GM18505 (cell line): ENCODE results near the gene SEL1L2.
"Not testable (repeated sequence)": the region's sequence is repeated elsewhere in the genome, so short reads cannot be mapped to it uniquely, and the experiment has no call there.

ENCODE experiments used
- ATAC-seq: cut with Tn5 transposase; IDR thresholded peaks from one replicate; pipeline ENCODE4 v1.9.1; 2021; ENCODE audit not compliant: unreplicated experiment
- POLR2A ChIP-seq: IDR thresholded peaks from 4 replicates; pipeline ENCODE4 v1.6.1; 2011; ENCODE audit warnings: borderline replicate concordance; ENCODE audit not compliant: insufficient read depth, insufficient read length; ENCODE audit errors: extremely low read depth

Gene SEL1L2, protein sequence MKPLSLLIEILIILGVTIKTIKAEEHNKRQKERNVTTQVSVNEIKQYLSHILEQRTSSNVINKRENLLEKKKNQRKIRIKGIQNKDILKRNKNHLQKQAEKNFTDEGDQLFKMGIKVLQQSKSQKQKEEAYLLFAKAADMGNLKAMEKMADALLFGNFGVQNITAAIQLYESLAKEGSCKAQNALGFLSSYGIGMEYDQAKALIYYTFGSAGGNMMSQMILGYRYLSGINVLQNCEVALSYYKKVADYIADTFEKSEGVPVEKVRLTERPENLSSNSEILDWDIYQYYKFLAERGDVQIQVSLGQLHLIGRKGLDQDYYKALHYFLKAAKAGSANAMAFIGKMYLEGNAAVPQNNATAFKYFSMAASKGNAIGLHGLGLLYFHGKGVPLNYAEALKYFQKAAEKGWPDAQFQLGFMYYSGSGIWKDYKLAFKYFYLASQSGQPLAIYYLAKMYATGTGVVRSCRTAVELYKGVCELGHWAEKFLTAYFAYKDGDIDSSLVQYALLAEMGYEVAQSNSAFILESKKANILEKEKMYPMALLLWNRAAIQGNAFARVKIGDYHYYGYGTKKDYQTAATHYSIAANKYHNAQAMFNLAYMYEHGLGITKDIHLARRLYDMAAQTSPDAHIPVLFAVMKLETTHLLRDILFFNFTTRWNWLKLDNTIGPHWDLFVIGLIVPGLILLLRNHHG

DNA sequence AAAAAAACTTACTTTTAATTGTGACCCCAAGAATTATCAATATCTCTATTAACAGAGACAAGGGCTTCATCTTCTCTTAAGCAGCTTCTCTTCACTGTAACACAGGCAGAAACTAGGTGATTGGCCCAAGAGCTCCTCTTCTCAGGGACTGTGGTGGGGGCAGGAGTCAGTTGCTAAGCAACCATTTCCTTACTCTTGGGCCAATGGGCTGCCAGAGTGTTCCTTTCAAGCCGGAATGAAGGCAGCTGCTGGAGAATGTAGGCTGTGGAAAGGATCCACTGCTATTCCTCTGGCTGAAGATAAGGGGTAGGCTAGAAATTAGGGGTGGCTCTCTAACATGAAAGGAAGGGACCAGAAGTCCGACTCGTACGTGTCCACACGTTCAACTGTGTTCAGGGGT is at the start of gene SEL1L2:
Gene SEL1L2, minus strand, starts transcription at position 150 of the 400 bp plus-strand sequence. Its CDS starts 80 bp downstream, at position 70.
- ATAC-seq = no peak
- TF ChIP-seq POLR2A = no peak

DNA sequence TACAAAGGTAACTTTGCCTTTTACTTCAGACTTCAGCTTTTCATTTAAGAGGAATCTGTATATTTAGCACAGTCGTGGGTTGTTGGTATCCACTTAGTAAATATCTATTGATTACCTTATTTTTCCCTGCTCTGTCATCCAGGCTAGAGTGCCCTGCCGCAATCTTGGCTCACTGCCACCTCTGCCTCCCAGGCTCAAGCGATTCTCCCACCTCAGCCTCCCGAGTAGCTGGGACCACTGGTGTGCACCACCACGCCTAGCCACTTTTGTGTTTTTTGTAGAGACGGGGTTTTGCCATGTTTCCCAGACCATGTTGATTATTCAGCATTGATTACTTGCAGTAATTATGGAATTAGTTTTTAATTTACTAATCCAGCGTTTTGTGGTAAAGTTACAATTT is 46.2 kb upstream of the SEL1L2 start:
- no peak for TF ChIP-seq POLR2A
- no peak for ATAC-seq

DNA sequence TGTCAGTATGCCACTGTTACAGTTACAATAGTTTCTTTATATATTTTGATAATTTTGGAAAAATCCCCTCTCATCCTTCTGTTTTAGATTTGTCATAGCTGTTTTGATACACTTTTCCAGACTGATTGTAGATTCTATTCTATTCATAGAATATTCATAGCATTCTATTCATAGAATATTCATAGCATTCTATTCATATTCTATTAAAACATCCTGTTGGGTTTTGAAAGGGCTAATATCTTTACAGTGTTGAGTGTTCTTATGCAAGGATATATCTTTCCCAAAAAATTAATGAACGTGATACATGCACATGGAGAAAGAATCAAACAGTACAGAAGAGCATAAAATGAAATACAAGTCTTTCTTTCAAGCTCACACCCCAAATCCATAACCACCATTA is 42.9 kb upstream of the SEL1L2 start:
- no peak for TF ChIP-seq POLR2A
- no peak for ATAC-seq

DNA sequence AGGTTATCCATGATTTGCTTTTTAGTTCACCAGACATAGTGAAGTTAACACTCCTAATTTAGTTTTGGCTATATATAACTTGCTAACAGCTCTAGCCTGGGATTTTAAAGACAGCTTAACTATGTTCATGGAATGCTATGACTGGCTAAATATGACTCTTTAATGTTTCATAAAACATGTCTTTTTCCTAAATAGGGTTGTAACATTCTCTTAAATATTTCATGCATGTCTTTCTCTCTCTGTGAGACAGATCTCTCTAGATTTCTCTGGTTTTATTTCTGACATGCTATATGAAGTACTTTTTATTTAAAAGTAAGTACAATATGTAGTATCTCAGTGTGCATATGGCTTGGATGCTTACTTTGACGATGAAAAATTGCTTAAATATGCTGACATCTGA is 40.6 kb upstream of the SEL1L2 start:
- no peak for ATAC-seq
- TF ChIP-seq POLR2A = no peak

DNA sequence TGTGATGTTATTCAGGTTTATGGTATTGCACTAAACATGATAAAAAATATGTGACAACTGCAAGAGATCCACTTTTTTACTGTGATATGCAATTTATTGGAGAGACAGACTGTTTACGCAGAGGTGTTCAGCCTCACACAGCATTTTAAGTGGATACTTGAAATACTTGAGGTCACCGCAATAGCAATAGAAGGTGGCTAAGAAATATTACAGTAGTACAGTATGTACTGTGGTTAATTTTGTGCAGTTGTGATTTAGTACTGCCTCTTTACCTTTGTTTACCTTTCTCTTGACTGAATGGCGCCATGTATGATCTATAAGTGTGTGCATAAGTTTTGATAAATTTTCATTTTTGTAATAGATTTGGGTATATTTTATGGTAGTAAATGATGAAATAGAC is 22.3 kb upstream of the SEL1L2 start:
- no peak for ATAC-seq
- TF ChIP-seq POLR2A = no peak

DNA sequence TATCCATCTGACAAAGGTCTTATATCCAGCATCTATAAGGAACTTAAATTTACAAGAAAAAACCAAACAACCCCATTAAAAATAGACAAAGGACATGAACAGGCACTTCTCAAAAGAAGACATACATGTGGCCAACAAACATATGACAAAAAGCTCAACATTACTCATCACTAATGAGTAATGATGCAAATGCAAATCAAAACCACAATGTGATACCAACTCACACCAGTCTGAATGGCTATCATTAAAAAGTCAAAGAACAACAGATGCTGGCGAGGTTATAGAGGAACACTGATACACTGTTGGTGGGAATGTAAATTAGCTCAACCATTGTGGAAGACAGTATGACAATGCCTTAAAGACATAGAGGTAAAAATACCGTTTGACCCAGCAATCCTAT is 18.8 kb upstream of the SEL1L2 start:
- no peak for ATAC-seq
- TF ChIP-seq POLR2A = no peak

DNA sequence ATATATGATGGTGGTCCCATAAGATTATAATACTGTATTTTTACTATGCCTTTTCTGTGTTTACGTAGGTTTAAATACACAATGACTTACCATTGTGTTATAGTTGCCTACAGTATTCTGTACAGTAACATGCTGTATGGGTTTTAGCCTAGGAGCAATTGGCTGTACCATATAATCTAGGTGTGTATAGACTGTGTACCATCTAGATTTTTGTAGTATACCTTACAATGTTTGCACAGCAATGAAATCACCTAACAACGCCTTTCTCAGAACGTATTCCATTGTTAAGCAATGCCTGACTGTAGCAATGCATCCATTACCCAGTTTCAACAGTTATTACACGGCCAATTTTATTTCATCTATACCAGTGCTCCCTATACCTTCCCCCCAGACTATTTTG is 15.6 kb upstream of the SEL1L2 start:
- ATAC-seq = no peak

DNA sequence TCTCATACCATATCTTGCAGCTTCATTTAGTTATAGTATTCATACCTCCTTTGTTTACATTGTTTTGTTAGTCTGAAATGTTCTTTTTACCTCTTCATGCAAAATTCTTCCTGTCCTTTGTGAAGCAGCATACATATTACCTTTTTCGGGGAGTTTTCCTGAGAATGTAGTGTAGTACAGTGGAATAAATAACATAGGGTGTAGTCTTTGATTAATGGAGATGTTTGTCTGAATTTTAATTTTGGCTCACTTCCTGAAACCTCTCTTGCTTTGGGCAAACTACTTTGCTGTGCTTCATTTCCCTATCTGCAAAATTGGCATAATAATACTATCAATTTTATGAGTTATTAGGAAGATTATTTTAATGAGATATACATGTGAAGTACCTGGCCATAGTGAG is 10.5 kb upstream of the SEL1L2 start:
- TF ChIP-seq POLR2A = no peak
- no peak for ATAC-seq

More for the DNA sequence above, 15.6 kb upstream of the SEL1L2 start:
- TF ChIP-seq POLR2A = no peak

DNA sequence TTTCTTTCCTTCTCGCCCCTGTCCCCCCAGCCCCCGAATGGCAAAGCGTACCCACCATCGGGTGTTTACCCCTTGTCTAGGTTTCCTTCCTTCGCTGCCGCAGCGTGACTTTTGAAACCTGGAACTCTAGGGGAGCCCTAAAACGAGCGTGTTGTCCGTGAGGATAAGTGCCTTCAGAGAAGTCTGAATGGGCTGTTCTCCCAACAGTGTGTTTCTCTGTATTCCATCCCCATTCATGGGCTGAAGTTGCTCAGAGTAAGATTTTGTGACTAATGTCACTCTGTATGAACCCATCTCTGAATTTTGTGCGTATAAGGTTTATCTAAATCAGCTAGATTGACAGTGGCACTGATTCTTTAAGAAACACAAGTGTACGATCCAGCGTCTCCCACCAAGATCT is 5.9 kb upstream of the SEL1L2 start:
- ATAC-seq = no peak
- TF ChIP-seq POLR2A = no peak

DNA sequence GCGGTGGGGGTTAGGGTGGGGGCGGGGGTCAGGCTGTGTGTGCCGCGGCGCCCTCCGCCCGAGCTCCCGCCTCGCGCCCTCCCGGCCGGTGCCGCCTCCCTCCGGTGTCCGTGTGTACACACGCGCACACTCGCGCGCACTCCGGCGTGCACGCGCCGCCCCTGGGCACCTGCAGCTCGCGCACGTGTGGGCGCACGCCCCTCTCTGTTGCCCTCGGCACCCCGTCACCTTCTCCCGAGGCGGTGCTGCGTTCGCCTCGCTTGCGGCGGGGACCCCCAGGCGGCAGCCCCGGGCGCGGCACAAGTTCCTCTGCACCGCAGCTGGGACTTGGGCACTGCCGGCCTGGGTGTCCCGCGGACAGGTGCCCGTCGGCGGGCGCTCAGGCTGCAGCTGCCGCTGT is 5.4 kb upstream of the SEL1L2 start:
- ATAC-seq = no peak
- TF ChIP-seq POLR2A = no peak

DNA sequence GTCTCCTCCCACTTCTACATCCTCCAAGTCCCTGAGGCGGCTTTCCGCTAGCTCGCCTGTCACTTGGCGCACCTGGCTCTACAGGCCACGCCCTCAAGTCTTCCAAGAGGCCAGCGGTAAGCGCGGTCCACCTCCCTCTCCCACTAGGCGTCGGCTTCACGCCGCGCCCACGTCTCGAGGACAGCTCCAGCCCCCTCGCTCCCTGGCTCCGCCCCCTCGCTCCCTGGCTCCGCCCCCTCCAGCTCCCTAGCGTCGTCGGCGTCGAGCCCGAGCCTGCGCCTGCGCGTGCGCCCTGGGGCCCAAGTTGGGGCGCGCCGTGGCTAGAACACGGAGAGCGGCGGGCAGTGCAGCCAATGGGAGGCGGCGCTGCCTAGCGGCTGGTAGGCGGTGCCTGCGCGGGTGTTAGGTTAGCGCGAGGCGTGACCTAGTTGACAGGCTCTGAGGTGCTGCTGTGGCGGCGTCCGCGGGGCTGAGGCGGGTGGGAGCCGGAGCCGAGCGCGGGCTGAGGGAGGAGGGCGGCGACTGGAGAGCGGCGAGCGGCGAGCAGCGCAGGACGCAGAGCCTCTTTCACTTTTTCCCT is 4.8 kb upstream of the SEL1L2 start, which contains the start of gene MACROD2:
Gene MACROD2, plus strand, starts transcription at position 431 of the 580 bp plus-strand sequence.
- no peak for TF ChIP-seq POLR2A
- no peak for ATAC-seq

DNA sequence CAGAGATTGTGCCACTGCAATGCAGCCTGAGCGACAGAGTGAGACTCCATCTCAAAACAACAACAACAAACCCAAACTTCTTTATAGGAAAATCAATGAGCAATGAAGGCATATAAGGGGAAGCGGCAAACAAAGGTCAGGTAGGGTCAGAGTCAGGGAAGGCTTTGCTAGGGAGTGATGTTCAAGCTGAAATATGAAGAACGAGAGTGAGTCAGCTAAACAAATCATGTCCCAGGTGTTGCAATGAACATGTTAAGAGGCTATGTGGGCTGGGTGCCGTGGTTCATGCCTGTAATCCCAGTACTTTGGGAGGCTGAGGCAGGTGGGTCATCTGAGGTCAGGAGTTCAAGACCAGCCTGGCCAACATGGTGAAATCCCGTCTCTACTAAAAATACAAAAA is 1.5 kb upstream of the SEL1L2 start:
- ATAC-seq = not testable (repeated sequence)

DNA sequence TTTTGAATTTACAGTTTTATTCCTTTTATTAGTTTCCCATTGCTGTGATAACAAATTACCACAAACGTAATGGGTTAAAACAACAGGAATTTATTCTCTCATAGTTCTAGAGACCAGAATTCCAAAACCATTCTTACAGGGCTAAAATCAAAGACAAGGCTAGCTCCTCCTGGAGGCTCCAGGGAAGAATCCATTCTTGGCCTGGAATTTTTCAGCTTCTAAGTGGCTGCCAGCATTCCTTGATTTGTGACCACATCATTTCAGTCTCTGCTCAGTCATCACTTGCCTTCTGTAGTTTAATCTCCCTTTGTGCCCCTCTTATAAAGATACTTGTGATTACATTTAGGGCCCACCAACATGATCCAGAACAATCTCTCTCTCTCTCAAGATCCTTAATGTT is 897 bp upstream of the SEL1L2 start:
- no peak for ATAC-seq
- TF ChIP-seq POLR2A = no peak

DNA sequence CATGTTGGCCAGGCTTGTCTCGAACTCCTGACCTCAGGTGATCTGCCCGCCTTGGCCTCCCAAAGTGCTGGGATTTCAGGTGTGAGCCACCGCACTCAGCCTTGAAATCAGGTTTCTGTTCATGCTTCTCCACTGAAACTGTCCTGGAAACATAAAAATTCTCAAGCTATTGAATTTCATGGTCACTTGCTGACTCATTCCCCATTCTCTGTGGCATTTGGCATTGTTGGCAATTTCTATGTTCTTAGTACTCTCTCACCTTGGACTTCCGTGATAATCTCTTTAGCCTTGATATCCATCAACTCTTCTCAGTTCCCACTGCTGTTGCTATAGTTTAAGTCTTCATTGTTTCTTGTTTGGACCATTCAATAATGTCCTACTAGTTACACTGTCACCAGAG is 6.2 kb downstream of the SEL1L2 start:
- no peak for ATAC-seq
- no peak for TF ChIP-seq POLR2A
